GM12874 (cell line): Measurements from ENCODE around the gene PAQR8.

Experiments
- TF ChIP-seq, protein P1 (sequence below): IDR thresholded peaks from 2 replicates; pipeline ENCODE4 v1.5.1; 2011; ENCODE audit warnings: low read depth, mild to moderate bottlenecking, control low read depth, low read length, moderate library complexity; ENCODE audit not compliant: insufficient read depth

PAQR8 gene

DNA sequence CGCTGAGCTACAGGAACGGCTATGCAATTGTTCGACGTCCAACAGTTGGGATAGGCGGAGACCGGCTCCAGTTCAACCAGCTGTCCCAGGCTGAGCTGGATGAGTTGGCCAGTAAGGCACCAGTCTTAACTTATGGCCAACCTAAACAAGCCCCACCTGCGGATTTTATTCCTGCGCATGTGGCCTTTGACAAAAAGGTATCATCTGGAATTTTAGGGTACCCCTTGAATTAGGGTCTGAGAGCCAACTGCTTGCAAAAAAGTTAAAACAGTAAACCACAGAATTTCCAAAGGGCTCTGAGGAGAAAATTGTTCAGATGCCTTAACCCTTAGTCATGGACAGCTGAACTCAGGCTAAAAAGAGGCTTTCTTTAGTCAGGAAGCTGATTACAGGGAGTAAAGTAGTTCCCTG, 62.0 kb downstream of the PAQR8 start:
- TF ChIP-seq, protein P1, sequence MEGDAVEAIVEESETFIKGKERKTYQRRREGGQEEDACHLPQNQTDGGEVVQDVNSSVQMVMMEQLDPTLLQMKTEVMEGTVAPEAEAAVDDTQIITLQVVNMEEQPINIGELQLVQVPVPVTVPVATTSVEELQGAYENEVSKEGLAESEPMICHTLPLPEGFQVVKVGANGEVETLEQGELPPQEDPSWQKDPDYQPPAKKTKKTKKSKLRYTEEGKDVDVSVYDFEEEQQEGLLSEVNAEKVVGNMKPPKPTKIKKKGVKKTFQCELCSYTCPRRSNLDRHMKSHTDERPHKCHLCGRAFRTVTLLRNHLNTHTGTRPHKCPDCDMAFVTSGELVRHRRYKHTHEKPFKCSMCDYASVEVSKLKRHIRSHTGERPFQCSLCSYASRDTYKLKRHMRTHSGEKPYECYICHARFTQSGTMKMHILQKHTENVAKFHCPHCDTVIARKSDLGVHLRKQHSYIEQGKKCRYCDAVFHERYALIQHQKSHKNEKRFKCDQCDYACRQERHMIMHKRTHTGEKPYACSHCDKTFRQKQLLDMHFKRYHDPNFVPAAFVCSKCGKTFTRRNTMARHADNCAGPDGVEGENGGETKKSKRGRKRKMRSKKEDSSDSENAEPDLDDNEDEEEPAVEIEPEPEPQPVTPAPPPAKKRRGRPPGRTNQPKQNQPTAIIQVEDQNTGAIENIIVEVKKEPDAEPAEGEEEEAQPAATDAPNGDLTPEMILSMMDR: no peak

DNA sequence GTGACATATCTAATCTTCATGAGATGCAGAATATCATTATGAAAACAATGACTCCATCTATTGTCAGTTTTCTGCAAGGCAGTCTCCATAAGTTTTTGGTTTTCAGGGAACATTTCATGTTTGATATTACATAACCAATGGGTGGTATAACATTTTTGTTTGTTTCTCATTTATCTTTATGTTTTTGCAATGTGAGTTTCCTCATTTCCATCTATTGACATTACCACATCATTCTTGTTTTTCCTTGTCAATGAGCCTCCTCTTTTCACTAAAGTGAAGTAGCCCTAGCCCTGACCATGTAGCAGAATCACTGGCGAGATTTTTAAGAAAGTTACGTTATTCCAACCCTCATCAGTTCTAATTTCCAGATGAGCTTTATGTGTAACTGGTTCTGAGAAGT, 62.6 kb downstream of the PAQR8 start:
- TF ChIP-seq, protein P1: no peak

DNA sequence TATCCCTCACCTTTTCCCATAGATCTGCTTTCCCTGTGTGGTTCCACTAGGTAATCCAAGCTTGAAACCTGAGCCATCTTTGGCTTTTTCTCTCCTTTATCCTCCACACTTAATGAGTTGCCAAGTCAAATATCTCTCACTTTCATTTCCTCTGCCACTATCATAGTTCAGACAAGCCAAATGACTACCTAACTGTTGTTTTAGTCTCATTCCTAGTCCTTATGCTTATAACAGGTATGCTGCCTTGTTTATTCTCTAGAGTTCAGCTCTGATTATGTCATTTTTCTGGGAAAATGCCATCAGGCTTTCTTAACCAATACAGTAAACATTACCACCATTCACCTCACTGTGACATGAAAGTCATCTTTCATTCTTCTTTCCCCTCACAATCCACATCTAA, 64.7 kb downstream of the PAQR8 start:
- TF ChIP-seq, protein P1: no peak

DNA sequence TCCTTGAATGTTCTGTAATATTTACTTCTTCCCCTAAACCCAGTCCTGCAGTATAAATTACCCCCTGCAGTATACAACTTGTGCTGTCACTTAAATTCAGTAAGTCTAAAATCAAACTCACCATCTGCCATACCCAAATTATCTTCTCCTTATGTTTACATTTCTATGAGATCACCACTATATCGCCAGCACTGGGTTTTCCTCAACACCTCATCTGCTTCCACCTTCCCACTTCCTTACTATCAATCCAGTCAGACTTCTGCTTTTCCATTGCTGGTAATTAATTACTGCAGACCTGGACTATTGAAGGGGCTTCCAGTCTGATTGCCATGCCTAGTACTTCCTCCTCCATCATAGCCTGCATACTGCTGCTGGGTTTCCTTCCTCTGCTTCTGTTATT, 73.4 kb downstream of the PAQR8 start:
- TF ChIP-seq, protein P1: no peak

DNA sequence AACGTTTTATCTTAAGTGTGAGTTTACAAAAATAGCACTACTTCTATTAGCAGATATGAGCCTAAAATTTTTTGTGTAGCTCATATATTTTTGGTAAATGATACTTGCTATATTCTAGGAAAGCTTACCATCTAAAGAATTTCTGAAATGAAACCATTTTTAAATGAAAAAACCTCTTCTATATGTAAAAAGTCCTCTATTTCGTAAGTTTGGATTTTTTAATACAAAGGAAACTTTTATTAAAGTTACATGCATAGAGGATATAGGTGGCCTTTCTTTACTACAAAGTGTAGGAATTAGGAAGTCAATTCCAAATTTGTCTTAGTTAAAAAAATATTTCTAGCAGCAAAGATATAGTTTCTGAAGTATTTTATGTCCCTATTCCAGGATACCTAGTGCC, 77.0 kb downstream of the PAQR8 start:
- TF ChIP-seq, protein P1: no peak

DNA sequence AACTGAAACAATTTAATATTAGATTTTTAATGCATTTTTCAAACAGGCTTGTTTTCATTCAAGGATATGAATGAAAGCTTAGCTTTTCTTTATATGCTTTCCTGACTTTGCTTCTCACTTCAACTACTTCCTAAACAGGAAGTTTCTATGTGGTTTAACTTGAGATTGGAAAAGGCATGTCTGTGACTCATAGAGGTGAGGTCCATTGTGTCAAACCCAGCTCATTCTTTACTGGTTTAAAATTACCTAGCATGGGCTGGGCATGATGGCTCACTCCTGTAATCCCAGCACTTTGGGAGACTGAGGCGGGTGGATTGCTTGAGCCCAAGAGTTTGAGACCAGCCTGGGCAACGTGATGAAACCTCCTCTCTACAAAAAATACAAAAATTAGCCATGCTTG, 92.6 kb downstream of the PAQR8 start:
- TF ChIP-seq, protein P1: no peak

DNA sequence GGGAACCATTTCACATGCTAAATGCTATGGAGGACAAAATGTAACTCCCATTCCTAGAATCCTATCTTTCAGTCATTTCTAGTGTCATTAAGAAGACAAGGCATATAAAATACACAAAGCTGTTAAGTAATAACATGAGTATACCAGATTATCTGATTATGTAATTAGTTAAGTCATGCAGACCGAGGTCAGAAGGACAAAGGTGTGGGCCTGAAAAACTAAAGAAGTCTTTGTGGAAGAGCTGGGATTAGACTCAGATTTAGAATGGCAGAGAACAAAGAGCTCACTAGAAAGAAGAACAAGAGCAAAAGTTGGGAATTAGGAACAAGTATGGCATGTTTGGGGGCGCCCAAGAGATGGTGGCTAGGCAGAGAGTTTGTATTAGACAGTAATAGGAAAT, 95.1 kb downstream of the PAQR8 start:
- TF ChIP-seq, protein P1: no peak
